HepG2 (cell line): Measurements from ENCODE around the gene OR6S1. TPM values are rescaled to one million over a fixed set of nuclear protein-coding genes. Genes with fewer than 3 reads are reported as not detected.

ENCODE experiments used
- CHD4 ChIP-seq: fragments of 200-600 bp; sonication (generic); IDR thresholded peaks from 2 replicates; pipeline ENCODE4 v1.7.0; 2017; ENCODE audit warnings: mild to moderate bottlenecking, low read length, borderline replicate concordance
- HMGXB3 ChIP-seq: sonication (generic); formaldehyde crosslinking; IDR thresholded peaks from 2 replicates; pipeline ENCODE4 v1.4.0; 2020; ENCODE audit warnings: missing genetic modification reagents, borderline replicate concordance
- HOXD1 ChIP-seq: sonication (generic); formaldehyde crosslinking; IDR thresholded peaks from 2 replicates; pipeline ENCODE4 v1.5.0; 2020; ENCODE audit warnings: missing genetic modification reagents
- MEF2D ChIP-seq: sonication (generic); formaldehyde crosslinking; IDR thresholded peaks from 2 replicates; pipeline ENCODE4 v1.5.1; 2020; ENCODE audit warnings: mild to moderate bottlenecking, missing genetic modification reagents
- MXI1 ChIP-seq: IDR thresholded peaks from 3 replicates; pipeline ENCODE4 v1.6.1; 2012; ENCODE audit warnings: low read depth, low read length, inconsistent platforms, borderline replicate concordance
- MYPOP ChIP-seq: sonication (generic); formaldehyde crosslinking; IDR thresholded peaks from 2 replicates; pipeline ENCODE4 v1.8.1; 2023; ENCODE audit warnings: mild to moderate bottlenecking, moderate library complexity, missing genetic modification reagents
- RNF2 ChIP-seq: fragments of 450-650 bp; conservative IDR thresholded peaks from 2 replicates; pipeline ENCODE4 v1.6.1; 2016; ENCODE audit warnings: low read depth
- SAP130 ChIP-seq: IDR thresholded peaks from 2 replicates; pipeline ENCODE4 v1.6.1; 2016; ENCODE audit warnings: low read depth
- SIN3A ChIP-seq: IDR thresholded peaks from 2 replicates; pipeline ENCODE4 v1.6.1; 2011; ENCODE audit warnings: low read depth, mild to moderate bottlenecking, control low read depth, low read length, borderline replicate concordance
- SP1 ChIP-seq, 2 experiments: fragments of 450-650 bp in 1 of 2; sonication (generic) in 1 of 2; formaldehyde crosslinking in 1 of 2; IDR thresholded peaks; 2 replicates each; pipeline versions ENCODE4 v1.4.0 to v1.6.1; 2016 to 2020; ENCODE audit warnings: missing genetic modification reagents in 1 of 2
- TARDBP ChIP-seq: sonication (generic); formaldehyde crosslinking; IDR thresholded peaks from 2 replicates; pipeline ENCODE4 v1.8.0; 2022; ENCODE audit warnings: mild to moderate bottlenecking, missing genetic modification reagents
- TRIM22 ChIP-seq: fragments of 450-650 bp; IDR thresholded peaks from 2 replicates; pipeline ENCODE4 v1.6.1; 2017
- U2AF1 ChIP-seq: fragments of 200-400 bp; formaldehyde crosslinking; optimal IDR thresholded peaks from 2 replicates; pipeline ENCODE3; 2017; ENCODE audit warnings: mild to moderate bottlenecking, low read depth, low read length
- ZFP36 ChIP-seq: fragments of 150-350 bp; IDR thresholded peaks from 2 replicates; pipeline ENCODE4 v1.6.1; 2018; ENCODE audit warnings: borderline replicate concordance, low read length, low read depth; ENCODE audit not compliant: partially characterized antibody
- ZMYM3 ChIP-seq: sonication (generic); formaldehyde crosslinking; IDR thresholded peaks from 2 replicates; pipeline ENCODE4 v1.5.1; 2020; ENCODE audit warnings: mild to moderate bottlenecking, missing genetic modification reagents
- ZNF367 ChIP-seq: sonication (generic); formaldehyde crosslinking; IDR thresholded peaks from 2 replicates; pipeline ENCODE4 v1.4.0; 2020; ENCODE audit warnings: missing genetic modification reagents, borderline replicate concordance
- ZNF629 ChIP-seq: sonication (generic); formaldehyde crosslinking; conservative IDR thresholded peaks from 2 replicates; pipeline ENCODE4 v1.5.0; 2020; ENCODE audit warnings: missing genetic modification reagents
- ZNF749 ChIP-seq: sonication (generic); formaldehyde crosslinking; IDR thresholded peaks from 2 replicates; pipeline ENCODE4 v1.8.0; 2022; ENCODE audit warnings: mild to moderate bottlenecking, missing genetic modification reagents, moderate library complexity, borderline replicate concordance
- ZNF770 ChIP-seq: sonication (generic); formaldehyde crosslinking; IDR thresholded peaks from 2 replicates; pipeline ENCODE4 v1.5.0; 2020; ENCODE audit warnings: mild to moderate bottlenecking, missing genetic modification reagents
- ZSCAN25 ChIP-seq: sonication (generic); formaldehyde crosslinking; IDR thresholded peaks from 2 replicates; pipeline ENCODE4 v1.8.0; 2022; ENCODE audit warnings: mild to moderate bottlenecking, missing genetic modification reagents
- polyA plus RNA-seq, 8 experiments: library from polyadenylated mRNA; depleted of rRNA in 3 of 8; stranded (reverse) in 7 of 8; unstranded in 1 of 8; fragments of >200 nt; fragmentation: Illumina TruSeq in 4 of 8; extraction: Trizol in 4 of 8; gene quantifications; 2 replicates each; pipeline versions ENCODE4 v1.2.1 to v1.2.3, GENCODE V29; 2011 to 2016; ENCODE audit warnings: low read depth in 4 of 8, missing spikeins in 1 of 8, mixed read lengths in 1 of 8; ENCODE audit not compliant: insufficient read depth in 1 of 8
- total RNA-seq, 5 experiments: library from RNA; depleted of rRNA; stranded (reverse); fragments of >200 nt; fragmentation: Illumina TruSeq; extraction: Trizol; gene quantifications; 2 replicates each; pipeline ENCODE4 v1.2.3, GENCODE V29; 2016; ENCODE audit warnings: low read depth in 1 of 5

OR6S1 gene
- total and polyA plus RNA-seq, 2 of the 13 experiments (the other 11 are each of a cell fraction or from before 2014, with no cell fraction given): 0.09 TPM; not detected in 1

DNA sequence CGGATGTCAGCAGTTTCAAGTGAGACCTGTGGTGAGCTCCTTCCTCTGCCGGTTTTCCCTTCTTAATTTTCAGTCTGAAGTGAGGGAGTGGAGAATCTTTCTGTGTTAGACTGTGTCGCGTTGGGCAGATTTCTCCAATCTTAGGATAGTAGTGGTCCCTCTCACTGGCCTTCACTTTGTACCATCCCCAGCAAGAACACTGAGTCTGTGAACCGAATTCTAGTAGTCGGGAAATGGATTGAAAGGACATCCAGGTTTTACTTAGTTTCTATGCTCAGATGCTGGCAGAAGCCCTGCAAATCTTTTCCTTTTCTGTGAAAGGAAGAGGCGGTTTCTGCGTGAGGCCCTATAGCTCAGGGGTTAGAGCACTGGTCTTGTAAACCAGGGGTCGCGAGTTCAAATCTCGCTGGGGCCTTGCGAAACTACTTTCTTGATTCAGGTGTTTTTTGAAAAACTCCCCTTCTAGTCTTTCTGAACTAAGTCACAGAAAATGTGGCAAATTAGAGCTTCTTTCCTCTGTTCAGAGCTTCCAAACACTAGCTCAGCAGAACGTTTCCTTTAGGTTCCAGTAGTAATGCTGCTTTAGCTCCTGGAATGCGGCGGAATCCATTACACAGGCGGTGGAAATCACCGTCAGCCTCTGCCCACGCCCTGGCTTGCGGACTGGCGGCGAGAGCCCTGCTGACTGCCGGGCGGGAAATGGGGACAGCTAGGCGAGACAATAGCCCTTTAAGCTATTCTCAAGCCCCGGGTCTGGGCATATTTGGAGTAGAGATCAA, 40.0 kb upstream of the OR6S1 start (continued):
- TF ChIP-seq ZNF749 (CRISPR knock-in tag) (peak; percentile 90; the same call in 1 of the 2 replicates), MEF2D (CRISPR knock-in tag) (no peak; the same call in 1 of the 2 replicates), ZMYM3 (CRISPR knock-in tag) (peak; percentile 95), ZNF770 (CRISPR knock-in tag) (peak; percentile 23; the same call in 1 of the 2 replicates), SIN3A (0 out of 2 replicates have a peak, but pooled peaks have one; percentile 59), MXI1 (no peak; the same call in 2 of the 3 replicates), TRIM22 (no peak), TARDBP (CRISPR knock-in tag) (peak; percentile 36; the same call in 1 of the 2 replicates), ZNF629 (CRISPR knock-in tag) (0 out of 2 replicates have a peak, but pooled peaks have one; percentile 40), HOXD1 (CRISPR knock-in tag) (peak; percentile 62), ZSCAN25 (CRISPR knock-in tag) (no peak), ZNF367 (CRISPR knock-in tag) (no peak), ZFP36 (no peak), MYPOP (CRISPR knock-in tag) (peak; percentile 40; the same call in 1 of the 2 replicates), HMGXB3 (CRISPR knock-in tag) (no peak), U2AF1 (no peak), SAP130 (CRISPR knock-in tag) (peak; percentile 37; the same call in 1 of the 2 replicates), SP1 (IDR thresholded peaks at IDR 0.05) (no peak), SP1 (CRISPR knock-in tag; IDR thresholded peaks at IDR 0.05) (peak; percentile 33; the same call in 1 of the 2 replicates), RNF2 (0 out of 2 replicates have a peak, but pooled peaks have one; percentile 47), CHD4 (peak; percentile 88; the same call in 1 of the 2 replicates)
